NCI-H1092 treated with DMSO at 0.1 percent for 48 hours (cell line): Measurements from ENCODE around the gene C2CD2.

Experiments
- DNase-seq: peaks from one replicate; lab custom pipeline; 2025; lab: John Stamatoyannopoulos, UW

The C2CD2 gene

DNA sequence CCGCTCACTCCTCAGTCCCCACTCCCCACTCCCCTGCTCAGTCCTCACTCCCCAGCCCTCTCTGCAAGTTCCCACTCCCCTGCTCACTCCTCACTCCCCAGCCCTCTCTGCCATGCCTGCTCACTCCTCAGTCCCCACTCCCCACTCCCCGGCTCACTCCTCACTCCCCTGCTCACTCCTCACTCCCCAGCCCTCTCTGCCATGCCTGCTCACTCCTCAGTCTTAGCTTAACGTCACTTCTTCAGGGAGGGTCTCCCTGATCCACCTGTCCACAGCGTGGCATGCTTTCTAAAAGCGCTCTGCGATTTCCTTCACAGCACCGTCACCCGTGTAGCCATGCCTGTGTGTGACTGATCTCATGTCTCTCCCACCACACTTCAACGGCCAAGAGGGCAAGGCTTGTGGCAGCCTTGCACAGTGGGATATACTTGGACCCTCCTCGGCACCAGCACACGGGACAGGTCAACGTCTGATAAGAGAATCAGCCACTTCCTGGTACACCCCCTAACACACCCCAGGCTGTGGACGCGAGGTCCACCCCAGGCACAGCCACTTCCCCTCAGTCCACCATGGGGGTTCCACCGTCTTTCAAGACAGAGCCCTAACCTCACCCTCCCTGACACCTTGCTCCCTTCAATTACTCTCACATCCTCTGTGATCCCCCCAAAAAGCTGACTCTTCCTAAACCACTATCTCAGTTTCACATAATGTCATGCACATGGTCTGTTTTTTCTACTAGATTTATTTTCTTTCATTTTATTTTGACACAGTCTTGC is 88.6 kb downstream of the C2CD2 start:
- DNase-seq: no peak

DNA sequence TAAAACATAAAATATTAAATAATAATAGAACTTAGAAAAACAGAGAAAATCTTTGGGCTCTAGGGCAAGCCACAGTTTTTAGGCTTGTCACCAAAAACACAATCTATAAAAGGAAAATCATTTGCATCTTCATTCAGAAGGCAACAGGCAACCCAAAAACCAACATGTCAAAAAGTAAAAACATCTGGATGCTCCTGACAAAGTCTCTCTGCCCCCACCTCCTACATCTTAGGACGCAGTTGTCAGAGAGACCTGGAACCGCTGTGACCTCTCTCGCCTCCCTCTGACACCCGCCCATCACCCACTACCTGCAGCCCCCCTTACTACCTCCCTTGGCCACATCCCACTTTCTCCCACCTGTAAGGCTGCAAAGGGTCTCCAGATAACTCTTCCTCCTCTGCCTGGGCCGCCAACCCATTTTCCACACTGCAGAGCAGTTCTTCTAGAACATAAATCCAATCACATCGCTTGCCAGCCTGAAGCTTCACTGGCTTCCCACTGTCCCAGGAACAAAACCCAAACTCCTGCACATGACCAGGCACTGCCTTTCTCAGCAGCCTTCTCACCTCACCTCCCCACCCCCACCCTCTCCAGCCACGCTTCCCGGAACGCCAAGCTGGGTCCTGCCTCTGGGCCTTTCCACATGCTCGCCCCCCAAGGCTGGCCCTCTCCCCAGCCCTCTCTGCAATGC is 89.4 kb downstream of the C2CD2 start:
- no peak for DNase-seq

DNA sequence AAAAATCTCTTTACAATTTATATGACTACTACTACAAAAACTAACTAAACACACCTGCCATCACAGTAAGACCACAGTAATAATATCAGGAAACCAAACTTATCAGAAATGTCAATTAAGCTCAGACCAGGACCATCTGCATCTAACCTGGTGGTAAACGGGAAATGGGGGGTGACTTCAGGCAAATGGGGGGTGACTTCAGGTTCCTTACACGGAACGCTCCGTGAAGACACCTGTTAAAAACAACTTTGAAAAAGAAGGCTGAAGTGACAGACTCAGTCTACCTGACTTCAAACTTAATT is 90.4 kb downstream of the C2CD2 start:
- DNase-seq: no peak

DNA sequence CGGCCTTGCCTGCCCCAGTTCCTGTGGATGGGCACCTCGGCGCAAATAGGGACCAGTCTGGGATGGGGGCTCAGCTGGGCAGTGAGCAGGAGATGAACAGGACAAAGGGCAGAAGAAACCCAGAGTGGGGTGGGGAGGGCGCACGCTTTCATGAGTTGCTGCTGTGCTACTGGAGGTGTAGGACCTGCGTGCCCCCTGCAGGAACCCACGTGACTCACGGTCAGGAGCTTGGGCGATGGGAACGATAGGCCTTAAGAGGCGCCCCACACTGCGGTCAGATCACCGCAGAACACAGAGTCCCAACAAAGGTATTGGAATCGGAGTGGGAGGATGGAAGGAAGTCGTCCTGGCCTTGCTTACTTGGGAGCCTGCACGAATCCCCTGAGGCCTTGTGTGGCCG is 91.8 kb downstream of the C2CD2 start:
- no peak for DNase-seq

DNA sequence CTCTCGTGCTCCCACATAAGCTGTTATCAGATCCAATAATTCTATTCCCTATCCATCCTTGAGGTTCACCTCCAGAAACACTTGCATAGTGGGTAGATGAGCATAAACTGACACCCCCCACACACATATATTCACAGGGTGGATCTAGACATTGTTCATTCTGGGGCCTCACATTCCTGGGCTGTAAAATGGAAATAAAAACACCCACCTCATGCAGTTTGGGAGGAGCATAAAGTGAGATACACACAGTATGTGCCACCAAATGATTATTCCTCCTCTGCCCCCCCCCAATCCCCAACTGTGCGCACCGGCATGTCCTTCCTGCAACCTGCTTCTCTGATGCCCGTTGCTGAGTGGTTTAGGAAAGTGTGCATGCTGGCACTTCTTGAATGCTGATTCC is 92.6 kb downstream of the C2CD2 start:
- no peak for DNase-seq

DNA sequence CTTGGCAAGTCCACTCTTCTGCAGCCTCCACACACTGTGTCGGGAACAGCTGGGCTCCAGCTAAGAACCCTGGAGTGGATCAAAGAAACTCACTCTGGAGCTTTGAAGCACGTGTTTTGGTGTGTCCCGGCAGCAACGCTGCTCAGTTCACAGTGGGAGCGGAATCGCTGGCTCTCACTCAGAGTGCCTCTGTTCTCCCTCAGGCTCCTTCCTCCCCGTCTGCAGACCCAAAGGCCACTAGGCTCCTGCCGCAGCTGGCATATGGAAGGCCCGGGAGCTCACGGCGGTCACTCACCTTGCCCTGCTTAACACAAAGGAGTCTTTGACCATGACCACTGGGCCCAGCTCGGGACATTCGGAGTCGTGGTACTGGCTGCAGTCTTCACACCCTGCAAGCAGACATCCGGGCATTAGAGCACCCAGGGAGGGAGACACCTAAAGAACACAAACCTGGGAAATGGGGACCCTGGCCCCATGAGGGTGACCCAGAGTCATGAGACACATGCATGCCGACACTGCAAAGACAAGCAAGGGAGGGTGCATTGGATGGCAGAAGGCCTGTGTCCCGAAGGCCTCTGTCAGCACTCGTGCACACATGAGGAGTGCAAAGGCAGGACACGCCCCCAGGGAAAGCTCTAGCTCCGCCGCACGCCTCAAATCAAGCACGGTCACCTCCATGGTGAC is 94.4 kb downstream of the C2CD2 start:
- no peak for DNase-seq

DNA sequence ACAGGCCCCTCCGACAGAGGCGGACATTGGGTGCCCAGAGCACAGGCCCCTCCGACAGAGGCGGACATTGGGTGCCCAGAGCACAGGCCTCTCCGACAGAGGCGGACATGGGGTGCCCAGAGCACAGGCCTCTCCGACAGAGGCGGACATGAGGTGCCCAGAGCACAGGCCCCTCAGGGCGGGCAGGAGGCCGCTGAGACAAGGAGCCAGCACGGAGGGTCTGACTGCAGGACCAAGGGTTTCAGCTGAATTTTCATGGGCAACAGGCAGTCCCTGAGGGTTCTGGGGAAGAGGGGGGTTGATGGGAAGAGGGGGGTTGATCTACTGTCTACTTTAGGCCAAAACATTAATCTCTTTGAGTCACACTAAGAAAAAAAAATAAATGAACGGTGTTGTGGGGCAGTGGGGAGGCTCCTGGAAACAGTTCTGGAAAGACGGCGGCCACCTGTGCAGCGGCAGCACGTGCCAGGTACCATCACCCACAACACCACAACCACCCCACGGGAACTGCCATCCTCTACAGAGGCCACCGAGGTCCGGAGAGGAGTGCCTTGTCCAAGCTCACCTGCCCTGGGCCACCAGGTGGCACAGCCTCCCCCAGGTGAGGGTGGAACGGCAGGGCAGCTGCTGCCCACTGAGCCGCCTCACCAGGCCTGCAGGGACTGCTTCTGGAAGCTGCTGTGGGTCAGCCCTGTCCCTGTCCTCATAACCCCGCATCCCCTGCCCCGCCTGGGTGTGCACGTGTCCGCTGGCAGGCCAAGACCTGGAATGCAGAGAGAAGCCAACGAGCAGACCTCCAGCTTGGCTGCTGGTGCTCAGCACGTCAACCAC is 95.1 kb downstream of the C2CD2 start:
- no peak for DNase-seq

GRCh38 chr21:41857771-41858300 is 96.0 kb downstream of the C2CD2 start:
- no peak for DNase-seq

GRCh38 chr21:41856572-41856971 is 97.2 kb downstream of the C2CD2 start:
- DNase-seq: no peak

DNA sequence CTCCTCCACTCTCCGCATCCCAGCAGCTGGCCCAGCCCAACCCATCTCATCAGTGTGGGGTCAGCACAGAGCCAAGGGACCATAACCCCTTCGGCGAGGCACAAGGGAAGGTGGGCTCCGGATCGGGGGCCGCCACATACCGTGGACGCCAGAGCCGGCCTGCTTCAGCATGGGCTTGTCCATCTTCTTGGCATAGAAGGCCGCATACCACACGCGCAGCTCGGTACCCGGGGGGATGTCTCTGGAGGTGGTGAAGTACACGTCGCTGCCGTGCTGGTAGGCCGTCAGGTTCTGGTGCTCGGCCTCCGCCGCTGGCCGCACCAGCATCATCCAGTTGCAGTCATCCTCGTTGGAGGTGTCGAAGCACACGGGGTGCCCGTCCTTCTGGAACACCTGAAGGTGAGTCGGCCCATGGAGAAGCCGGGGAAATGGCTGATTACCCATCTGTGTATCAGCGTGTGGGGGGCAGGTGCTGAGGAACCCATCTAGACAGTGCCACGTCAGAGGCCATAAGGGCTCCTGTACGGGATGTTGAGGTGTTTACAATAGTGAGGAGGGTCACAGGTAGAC is 99.3 kb downstream of the C2CD2 start:
- no peak for DNase-seq

DNA sequence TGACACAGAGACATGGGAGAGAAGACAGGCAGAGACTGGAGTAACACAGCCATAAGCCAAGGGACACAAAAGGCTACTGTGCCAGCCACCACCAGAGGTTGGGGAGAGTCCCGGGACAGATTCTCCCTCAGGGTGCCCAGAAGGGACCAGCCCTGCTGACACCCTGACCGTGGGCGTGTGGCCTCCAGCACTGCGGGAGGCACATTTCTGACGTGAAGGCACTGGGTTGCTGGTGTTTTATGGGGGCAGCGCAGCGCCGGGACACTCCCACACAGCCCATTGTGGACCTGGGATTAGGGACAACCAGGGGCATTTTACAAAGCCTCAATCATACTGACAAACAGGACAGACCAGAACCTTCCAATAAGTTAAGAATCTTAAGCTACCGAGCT is 100.9 kb downstream of the C2CD2 start:
- DNase-seq: no peak

GRCh38 chr21:41852151-41852928 is 101.5 kb downstream of the C2CD2 start:
- DNase-seq: no peak

- DNase-seq: peak; percentile 89
These were observed 102.6 kb downstream of the C2CD2 start for GRCh38 chr21:41851090-41851790.

GRCh38 chr21:41850085-41850484 is 103.7 kb downstream of the C2CD2 start:
- DNase-seq: no peak

- no peak for DNase-seq
These were observed 104.7 kb downstream of the C2CD2 start for GRCh38 chr21:41848958-41849580.

GRCh38 chr21:41848533-41848932 is 105.3 kb downstream of the C2CD2 start:
- DNase-seq: no peak

GRCh38 chr21:41847066-41847804 is 106.6 kb downstream of the C2CD2 start:
- no peak for DNase-seq

GRCh38 chr21:41846536-41846935 is 107.3 kb downstream of the C2CD2 start:
- DNase-seq: no peak

DNA sequence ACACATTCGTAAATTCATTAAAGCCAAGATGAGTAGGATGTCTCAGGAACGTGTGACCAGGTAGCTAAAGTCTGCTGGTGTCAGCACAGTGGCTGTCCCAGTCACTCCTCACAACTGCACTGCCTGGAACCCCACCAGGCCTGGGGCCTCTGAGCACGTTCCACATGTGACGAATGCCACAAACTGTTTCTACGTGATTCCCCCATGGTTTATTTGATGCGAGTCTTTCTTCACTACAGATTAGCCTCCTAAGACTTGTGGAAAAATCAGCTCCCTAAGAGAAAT is 107.8 kb downstream of the C2CD2 start:
- DNase-seq: no peak
